CD14-positive monocyte (primary cell): ENCODE measurements around the gene RCAN2. TPM values are rescaled to one million over a fixed set of nuclear protein-coding genes. Genes with fewer than 3 reads are reported as not detected.

Experiments used
- DNase-seq, 3 donors: peaks; one replicate each; pipeline ENCODE4 v3.0.0-alpha.2; 2011 to 2022
- H2AFZ ChIP-seq: 2 replicates; pipeline ENCODE4 v1.6.0; 2012; ENCODE audit warnings: mild to moderate bottlenecking, low read depth, low read length, inconsistent platforms; ENCODE audit not compliant: insufficient read depth, poor library complexity, severe bottlenecking
- H3K27ac ChIP-seq, 2 donors: 1 replicate in 1 of 2; 2 replicates in 1 of 2; pipeline ENCODE4 v1.5.1; 2012 to 2013; ENCODE audit warnings: low read length in 2 of 2, control low read depth in 1 of 2, inconsistent platforms in 1 of 2, low read depth in 1 of 2, mild to moderate bottlenecking in 1 of 2
- H3K27me3 ChIP-seq, 2 donors: one replicate each; pipeline versions ENCODE4 v1.6.0 to v1.6.1; 2011 to 2013; ENCODE audit warnings: low read length in 2 of 2; ENCODE audit not compliant: control insufficient read depth in 2 of 2, insufficient read depth in 2 of 2
- H3K36me3 ChIP-seq, 2 donors: replicated peaks in 1 of 2; 1 replicate in 1 of 2; 2 replicates in 1 of 2; pipeline versions ENCODE4 v1.5.1 to v1.6.1; 2012 to 2013; ENCODE audit warnings: low read length in 2 of 2, control low read depth in 1 of 2, inconsistent platforms in 1 of 2, mild to moderate bottlenecking in 1 of 2; ENCODE audit not compliant: insufficient read depth in 2 of 2, control insufficient read depth in 1 of 2
- H3K4me1 ChIP-seq, 2 donors: 1 replicate in 1 of 2; 2 replicates in 1 of 2; pipeline versions ENCODE4 v1.5.1 to v1.6.1; 2012 to 2013; ENCODE audit warnings: low read length in 2 of 2, control low read depth in 1 of 2, inconsistent platforms in 1 of 2, mild to moderate bottlenecking in 1 of 2, moderate library complexity in 1 of 2; ENCODE audit not compliant: insufficient read depth in 2 of 2, control insufficient read depth in 1 of 2
- H3K4me2 ChIP-seq: replicated peaks from 2 replicates; pipeline ENCODE3; 2012; ENCODE audit warnings: low read length, moderate library complexity, mild to moderate bottlenecking; ENCODE audit not compliant: poor library complexity, severe bottlenecking; ENCODE audit errors: extremely low read depth
- H3K4me3 ChIP-seq, 3 experiments: fragments of 200-600 bp in 1 of 3; sonication (generic) in 1 of 3; replicated peaks in 1 of 3; 1 replicate in 2 of 3; 2 replicates in 1 of 3; pipeline ENCODE4 v1.5.1; 2011 to 2013; ENCODE audit warnings: low read length in 3 of 3, mild to moderate bottlenecking in 3 of 3, control low read depth in 2 of 3, low read depth in 2 of 3, inconsistent platforms in 1 of 3, moderate library complexity in 1 of 3
- H3K79me2 ChIP-seq: 2 replicates; pipeline ENCODE4 v1.6.0; 2012; ENCODE audit warnings: mild to moderate bottlenecking, control low read depth, inconsistent platforms, low read length, moderate library complexity; ENCODE audit not compliant: insufficient read depth
- H3K9ac ChIP-seq: 2 replicates; pipeline ENCODE4 v1.6.0; 2017; ENCODE audit warnings: low read length, mild to moderate bottlenecking; ENCODE audit not compliant: insufficient read depth, poor library complexity, severe bottlenecking
- H3K9me3 ChIP-seq, 2 donors: replicated peaks in 1 of 2; 1 replicate in 1 of 2; 2 replicates in 1 of 2; pipeline versions ENCODE4 v1.5.1 to v1.6.1; 2012 to 2013; ENCODE audit warnings: low read length in 2 of 2, control low read depth in 1 of 2; ENCODE audit not compliant: control insufficient read depth in 1 of 2, insufficient read depth in 1 of 2
- H4K20me1 ChIP-seq: 2 replicates; pipeline ENCODE4 v1.6.0; 2012; ENCODE audit warnings: mild to moderate bottlenecking, low read length, control low read depth, moderate library complexity; ENCODE audit not compliant: insufficient read depth
- H3K27ac Mint-ChIP-seq, 7 donors: one replicate each; pipeline ENCODE4 v1.8.0; 2020; ENCODE audit warnings: mild to moderate bottlenecking in 7 of 7, mixed read lengths in 7 of 7, moderate library complexity in 6 of 7, inconsistent platforms in 2 of 7
- H3K27me3 Mint-ChIP-seq, 3 donors: one replicate each; pipeline ENCODE4 v1.8.0; 2021 to 2022; ENCODE audit warnings: low read depth in 3 of 3, mild to moderate bottlenecking in 3 of 3, mixed read lengths in 3 of 3, moderate library complexity in 3 of 3, inconsistent platforms in 1 of 3
- H3K36me3 Mint-ChIP-seq, 2 donors: one replicate each; pipeline ENCODE4 v1.8.0; 2020; ENCODE audit warnings: mixed read lengths in 2 of 2, inconsistent platforms in 1 of 2, mild to moderate bottlenecking in 1 of 2
- H3K4me1 Mint-ChIP-seq: one replicate; pipeline ENCODE4 v1.8.0; 2020; ENCODE audit warnings: mild to moderate bottlenecking, mixed read lengths
- H3K4me3 Mint-ChIP-seq, 2 donors: one replicate each; pipeline ENCODE4 v1.8.0; 2020; ENCODE audit warnings: mild to moderate bottlenecking in 2 of 2, mixed read lengths in 2 of 2, moderate library complexity in 1 of 2
- H3K9me3 Mint-ChIP-seq, 7 donors: one replicate each; pipeline ENCODE4 v1.8.0; 2020 to 2022; ENCODE audit warnings: mixed read lengths in 7 of 7, mild to moderate bottlenecking in 6 of 7, moderate library complexity in 6 of 7, inconsistent platforms in 2 of 7
- WGBS: methylation state at CpG from one replicate; pipeline ENCODE4 v1.1.5; 2013; ENCODE audit warnings: missing lambda C conversion rate; ENCODE audit not compliant: insufficient coverage; 5-methylcytosine and 5-hydroxymethylcytosine counted together
- intact Hi-C, 2 donors: fragments of 100-400 bp; cut with micrococcal nuclease; formaldehyde crosslinking; loops; one replicate each; pipeline versions ENCODE4 v1.15.0 to v1.15.1; 2023
- polyA plus RNA-seq, 3 donors: library from polyadenylated mRNA; depleted of rRNA in 1 of 3; unstranded in 2 of 3; stranded (reverse) in 1 of 3; fragments of 300-500 nt in 2 of 3; fragments of >200 nt in 1 of 3; fragmentation: Illumina TruSeq in 2 of 3; gene quantifications; 1 replicate in 2 of 3; 2 replicates in 1 of 3; pipeline ENCODE4 v1.2.3, GENCODE V29; 2012 to 2021
- TF ChIP-seq, protein P1 (sequence below): fragments of 200-600 bp; IDR thresholded peaks from one replicate; pipeline ENCODE4 v1.8.0; 2022; ENCODE audit warnings: antibody characterized with exemption, mild to moderate bottlenecking

The RCAN2 gene
- polyA plus RNA-seq, 3 donors: not detected

DNA sequence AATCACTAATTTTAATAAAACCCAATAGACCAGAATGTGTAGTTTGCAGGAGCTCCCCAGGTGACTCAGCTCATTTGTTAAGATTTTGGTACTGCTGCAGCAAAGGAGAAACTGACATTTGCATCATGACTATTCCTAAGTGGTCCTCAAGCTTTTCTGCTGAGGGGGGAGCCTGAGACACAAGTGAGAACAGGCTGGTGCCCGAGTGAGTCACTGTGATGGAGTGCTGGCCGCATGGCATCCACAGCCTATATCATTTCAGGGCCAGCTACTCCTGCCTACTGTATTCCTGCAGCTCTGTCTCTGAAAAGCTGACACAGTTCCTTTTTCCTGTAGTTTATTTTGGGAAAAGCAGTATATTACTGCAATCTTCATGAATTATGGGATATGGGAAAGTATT lies 206.8 kb downstream of the RCAN2 start:
- intact Hi-C loops: no loop called here
- Histone ChIP-seq H3K4me2 (no peak overlapping the region), H4K20me1 (no peaks in the 10 kb centered on the region), H3K27ac (no peak overlapping the region), H3K9ac (no peak overlapping the region), H3K27me3 (no peaks in the 10 kb centered on the region), H3K79me2 (no peaks in the 10 kb centered on the region), H3K4me3 (no peak overlapping the region), H3K9me3 (no peaks in the 10 kb centered on the region), H2AFZ (no peak overlapping the region), H3K36me3 (no peaks in the 10 kb centered on the region), H3K4me1 (no peaks in the 10 kb centered on the region)
- peaks cover 0 to 3% (median 0%) of the 10 kb centered on the region in 3 donors for H3K27me3 Mint-ChIP-seq
- 73% methylated on average over 2 of the region's 2 CpGs for WGBS
- H3K4me3 Mint-ChIP-seq: no peak overlapping the region
- H3K36me3 Mint-ChIP-seq: no peaks in the 10 kb centered on the region
- H3K27ac Mint-ChIP-seq: no peak overlapping the region
- peaks cover 4% of the 10 kb centered on the region for H3K4me1 Mint-ChIP-seq
- DNase-seq: no peak
- no peaks in the 10 kb centered on the region for H3K9me3 Mint-ChIP-seq
- TF ChIP-seq, protein P1, sequence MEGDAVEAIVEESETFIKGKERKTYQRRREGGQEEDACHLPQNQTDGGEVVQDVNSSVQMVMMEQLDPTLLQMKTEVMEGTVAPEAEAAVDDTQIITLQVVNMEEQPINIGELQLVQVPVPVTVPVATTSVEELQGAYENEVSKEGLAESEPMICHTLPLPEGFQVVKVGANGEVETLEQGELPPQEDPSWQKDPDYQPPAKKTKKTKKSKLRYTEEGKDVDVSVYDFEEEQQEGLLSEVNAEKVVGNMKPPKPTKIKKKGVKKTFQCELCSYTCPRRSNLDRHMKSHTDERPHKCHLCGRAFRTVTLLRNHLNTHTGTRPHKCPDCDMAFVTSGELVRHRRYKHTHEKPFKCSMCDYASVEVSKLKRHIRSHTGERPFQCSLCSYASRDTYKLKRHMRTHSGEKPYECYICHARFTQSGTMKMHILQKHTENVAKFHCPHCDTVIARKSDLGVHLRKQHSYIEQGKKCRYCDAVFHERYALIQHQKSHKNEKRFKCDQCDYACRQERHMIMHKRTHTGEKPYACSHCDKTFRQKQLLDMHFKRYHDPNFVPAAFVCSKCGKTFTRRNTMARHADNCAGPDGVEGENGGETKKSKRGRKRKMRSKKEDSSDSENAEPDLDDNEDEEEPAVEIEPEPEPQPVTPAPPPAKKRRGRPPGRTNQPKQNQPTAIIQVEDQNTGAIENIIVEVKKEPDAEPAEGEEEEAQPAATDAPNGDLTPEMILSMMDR: no peak

DNA sequence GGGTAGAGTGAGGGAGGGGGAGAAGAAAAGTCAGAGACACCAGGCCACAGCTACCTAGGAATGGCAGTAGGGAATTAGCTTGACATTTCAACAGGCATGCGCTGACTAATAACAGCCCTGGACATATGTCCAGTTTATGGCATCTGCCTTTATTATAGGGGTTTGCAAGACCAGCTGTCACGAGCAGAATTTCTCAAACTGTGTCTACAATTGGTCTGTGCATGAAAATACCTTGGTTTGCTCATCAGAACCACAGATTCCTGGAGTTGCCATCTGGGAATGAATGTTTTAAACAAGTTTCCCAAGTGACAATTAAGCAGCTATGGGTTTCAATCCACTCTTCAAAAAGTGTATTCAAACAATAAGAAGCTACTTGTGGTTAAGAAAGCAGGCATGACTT lies 210.1 kb downstream of the RCAN2 start:
- no peaks in the 10 kb centered on the region for H3K4me1 ChIP-seq
- Mint-ChIP-seq H3K4me3 (no peak overlapping the region), H3K36me3 (no peaks in the 10 kb centered on the region), H3K9me3 (no peaks in the 10 kb centered on the region), H3K27ac (no peak overlapping the region), H3K4me1 (no peaks in the 10 kb centered on the region), H3K27me3 (no peaks in the 10 kb centered on the region)
- H2AFZ ChIP-seq: no peak overlapping the region
- DNase-seq: no peak
- no peaks in the 10 kb centered on the region for H3K36me3 ChIP-seq
- intact Hi-C loops: no loop called here
- H3K27me3 ChIP-seq: no peaks in the 10 kb centered on the region
- no peaks in the 10 kb centered on the region for H3K79me2 ChIP-seq
- no peak overlapping the region for H3K27ac ChIP-seq
- H3K9me3 ChIP-seq: no peaks in the 10 kb centered on the region
- no peak overlapping the region for H3K9ac ChIP-seq
- H3K4me3 ChIP-seq: no peak overlapping the region
- H4K20me1 ChIP-seq: no peaks in the 10 kb centered on the region
- TF ChIP-seq, protein P1: no peak
- no peak overlapping the region for H3K4me2 ChIP-seq
- WGBS: 75% methylated on average over 2 of the region's 2 CpGs
